ENCODE measurements around the gene SYNPO2.

- TF ChIP-seq, protein P1, sequence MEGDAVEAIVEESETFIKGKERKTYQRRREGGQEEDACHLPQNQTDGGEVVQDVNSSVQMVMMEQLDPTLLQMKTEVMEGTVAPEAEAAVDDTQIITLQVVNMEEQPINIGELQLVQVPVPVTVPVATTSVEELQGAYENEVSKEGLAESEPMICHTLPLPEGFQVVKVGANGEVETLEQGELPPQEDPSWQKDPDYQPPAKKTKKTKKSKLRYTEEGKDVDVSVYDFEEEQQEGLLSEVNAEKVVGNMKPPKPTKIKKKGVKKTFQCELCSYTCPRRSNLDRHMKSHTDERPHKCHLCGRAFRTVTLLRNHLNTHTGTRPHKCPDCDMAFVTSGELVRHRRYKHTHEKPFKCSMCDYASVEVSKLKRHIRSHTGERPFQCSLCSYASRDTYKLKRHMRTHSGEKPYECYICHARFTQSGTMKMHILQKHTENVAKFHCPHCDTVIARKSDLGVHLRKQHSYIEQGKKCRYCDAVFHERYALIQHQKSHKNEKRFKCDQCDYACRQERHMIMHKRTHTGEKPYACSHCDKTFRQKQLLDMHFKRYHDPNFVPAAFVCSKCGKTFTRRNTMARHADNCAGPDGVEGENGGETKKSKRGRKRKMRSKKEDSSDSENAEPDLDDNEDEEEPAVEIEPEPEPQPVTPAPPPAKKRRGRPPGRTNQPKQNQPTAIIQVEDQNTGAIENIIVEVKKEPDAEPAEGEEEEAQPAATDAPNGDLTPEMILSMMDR (IDR thresholded peaks at IDR 0.05; ENCODE audit: low read depth, low read length): no peak
- peak; percentile 70; the same call in 1 of the 2 replicates for TF ChIP-seq MYC (IDR thresholded peaks at IDR 0.05; ENCODE audit: low read depth, low read length)
Observed at GRCh38 chr4:118935819-118936218, 47.2 kb downstream of the SYNPO2 start.

All from NB4 (cell line).